HG03354 (cell line): Measurements from ENCODE around the gene MB21D2.
"Not testable (repeated sequence)": the region's sequence is repeated elsewhere in the genome, so short reads cannot be mapped to it uniquely, and the experiment has no call there.

Experiments used
- ATAC-seq: cut with Tn5 transposase; IDR thresholded peaks from one replicate; pipeline ENCODE4 v1.9.1; 2021; ENCODE audit warnings: mild to moderate bottlenecking; ENCODE audit not compliant: unreplicated experiment, poor library complexity, severe bottlenecking

MB21D2 gene

GRCh38 chr3:192917404-192918274, at the start of gene MB21D2:
MB21D2 (minus strand) TSS chr3:192917856; CDS start chr3:192917840, 16 bp downstream.
- peak; percentile 62 for ATAC-seq

- ATAC-seq: not testable (repeated sequence)
Measured at GRCh38 chr3:192964959-192965719, 47.5 kb upstream of the MB21D2 start.

- no peak for ATAC-seq
Measured at GRCh38 chr3:192959773-192960172, 42.1 kb upstream of the MB21D2 start.

GRCh38 chr3:192958219-192958872, 40.7 kb upstream of the MB21D2 start:
- no peak for ATAC-seq

GRCh38 chr3:192957441-192958021, 39.9 kb upstream of the MB21D2 start:
- ATAC-seq: no peak

- no peak for ATAC-seq
Measured at GRCh38 chr3:192953926-192954325, 36.3 kb upstream of the MB21D2 start.

- no peak for ATAC-seq
Measured at GRCh38 chr3:192947421-192947820, 29.8 kb upstream of the MB21D2 start.

GRCh38 chr3:192943393-192943792, 25.7 kb upstream of the MB21D2 start:
- no peak for ATAC-seq

- ATAC-seq: no peak
Measured at GRCh38 chr3:192942625-192943024, 25.0 kb upstream of the MB21D2 start.

- ATAC-seq: no peak
Measured at GRCh38 chr3:192940129-192940528, 22.5 kb upstream of the MB21D2 start.

- no peak for ATAC-seq
Measured at GRCh38 chr3:192935441-192935840, 17.8 kb upstream of the MB21D2 start.

- no peak for ATAC-seq
Measured at GRCh38 chr3:192933779-192934460, 16.3 kb upstream of the MB21D2 start.

GRCh38 chr3:192933259-192933658, 15.6 kb upstream of the MB21D2 start:
- no peak for ATAC-seq

- ATAC-seq: peak; percentile 66
Measured at GRCh38 chr3:192931825-192932224, 14.2 kb upstream of the MB21D2 start.

GRCh38 chr3:192930577-192930976, 12.9 kb upstream of the MB21D2 start:
- ATAC-seq: no peak

GRCh38 chr3:192929755-192930547, 12.3 kb upstream of the MB21D2 start:
- no peak for ATAC-seq

- ATAC-seq: no peak
Measured at GRCh38 chr3:192929146-192929545, 11.5 kb upstream of the MB21D2 start.

GRCh38 chr3:192928720-192929119, 11.1 kb upstream of the MB21D2 start:
- ATAC-seq: no peak

GRCh38 chr3:192928016-192928415, 10.4 kb upstream of the MB21D2 start:
- ATAC-seq: no peak
